ENCODE measurements around the gene RPL18A. TPM values are rescaled to one million over a fixed set of nuclear protein-coding genes. Genes with fewer than 3 reads are reported as not detected.

Gene RPL18A
- total RNA-seq, 1 donor from 2014 or later: 1,909 TPM

GRCh38 chr19:17910791-17911360 lies 51.2 kb downstream of the RPL18A start:
- H3K4me3 ChIP-seq (ENCODE audit: insufficient read depth, low read depth, low read length): no peak overlapping the region
- TF ChIP-seq EZH2 (IDR thresholded peaks at IDR 0.05; ENCODE audit: insufficient read depth, low read length): no peak
- TF ChIP-seq CTCF (IDR thresholded peaks at IDR 0.05; ENCODE audit: insufficient read depth, low read depth, low read length): no peak
- H4K20me1 ChIP-seq (ENCODE audit: insufficient read depth, low read length): no peaks in the 10 kb centered on the region
- H3K27me3 ChIP-seq (ENCODE audit: insufficient read depth, low read length): peaks cover 2% of the 10 kb centered on the region
- H3K9me3 ChIP-seq (ENCODE audit: insufficient read depth, low read depth, low read length): peaks cover 5% of the 10 kb centered on the region
- DNase-seq (ENCODE audit: low read depth): no peak
- H3K4me2 ChIP-seq (ENCODE audit: low read length): no peak overlapping the region
- no peak overlapping the region for H3K27ac ChIP-seq (ENCODE audit: low read depth, low read length)
- no peaks in the 10 kb centered on the region for H3K36me3 ChIP-seq (ENCODE audit: insufficient read depth, low read length)
- no peak overlapping the region for H2AFZ ChIP-seq (ENCODE audit: low read depth, low read length)
- Mint-ChIP-seq H3K27me3 (ENCODE audit: low read depth, unreplicated experiment) (peaks cover 5% of the 10 kb centered on the region), H3K4me3 (ENCODE audit: unreplicated experiment) (no peak overlapping the region), H3K27ac (ENCODE audit: unreplicated experiment) (no peak overlapping the region), H3K4me1 (ENCODE audit: low read depth, unreplicated experiment) (no peaks in the 10 kb centered on the region), H3K36me3 (ENCODE audit: low read depth, unreplicated experiment) (no peaks in the 10 kb centered on the region), H3K9me3 (ENCODE audit: unreplicated experiment) (peaks cover 14% of the 10 kb centered on the region)
- H3K9ac ChIP-seq (ENCODE audit: low read length): no peak overlapping the region
- FAIRE-seq: no peak
- no peaks in the 10 kb centered on the region for H3K4me1 ChIP-seq (ENCODE audit: insufficient read depth, low read length)
- H3K79me2 ChIP-seq (ENCODE audit: insufficient read depth, low read length): no peaks in the 10 kb centered on the region

Other genes with a start within 250 kb of the RPL18A start
- 1.2 and 1.4 TPM in 2 replicates for gene UNC13A, start 171.6 kb upstream of the RPL18A start, total RNA-seq
- 72.3 and 82.2 TPM in 2 replicates for gene MAP1S, start 140.4 kb upstream of the RPL18A start, total RNA-seq
- gene FCHO1, start 108.4 kb upstream of the RPL18A start, total RNA-seq: 1.7 and 2.0 TPM in 2 replicates
- gene B3GNT3, start 64.8 kb upstream of the RPL18A start, total RNA-seq: 0.36 TPM in 1 of 2 replicates, not detected in the other
- gene INSL3, start 38.4 kb upstream of the RPL18A start, total RNA-seq: not detected in 2 replicates
- 1.00 and 1.8 TPM in 2 replicates for gene JAK3, start 11.9 kb upstream of the RPL18A start, total RNA-seq
- not detected in 2 replicates for gene SLC5A5, start 12.0 kb downstream of the RPL18A start, total RNA-seq
- gene CCDC124, start 73.1 kb downstream of the RPL18A start, total RNA-seq: 91.0 and 97.3 TPM in 2 replicates
- 1.5 and 1.6 TPM in 2 replicates for gene KCNN1, start 107.2 kb downstream of the RPL18A start, total RNA-seq
- 2.6 and 2.8 TPM in 2 replicates for gene ARRDC2, start 148.3 kb downstream of the RPL18A start, total RNA-seq
- gene IL12RB1, start 227.0 kb downstream of the RPL18A start, total RNA-seq: 0.07 TPM in 1 of 2 replicates, not detected in the other
- 5.5 and 6.3 TPM in 2 replicates for gene MAST3, start 237.9 kb downstream of the RPL18A start, total RNA-seq

Measured in astrocyte (in vitro differentiated cells and primary cell).